Mesenchymal stem cell (in vitro differentiated cells and primary cell): Measurements from ENCODE around the gene E2F2.

Experiments
- DNase-seq: peaks from one replicate; pipeline ENCODE4 v3.0.0-alpha.2; 2013
- H2AFZ ChIP-seq: one replicate; pipeline ENCODE4 v1.6.1; 2013; ENCODE audit warnings: low read depth, mild to moderate bottlenecking, control low read depth, inconsistent platforms, low read length, moderate library complexity
- H2AK5ac ChIP-seq: 2 replicates; pipeline ENCODE4 v1.6.1; 2013; ENCODE audit warnings: low read length, moderate library complexity, mild to moderate bottlenecking, inconsistent platforms; ENCODE audit not compliant: severe bottlenecking
- H2BK120ac ChIP-seq: one replicate; pipeline ENCODE4 v1.6.1; 2013; ENCODE audit warnings: low read depth, mild to moderate bottlenecking, inconsistent platforms, low read length, moderate library complexity
- H2BK12ac ChIP-seq, 2 experiments: one replicate each; pipeline ENCODE4 v1.6.1; 2013; ENCODE audit warnings: inconsistent platforms in 2 of 2, low read length in 2 of 2, mild to moderate bottlenecking in 2 of 2, moderate library complexity in 2 of 2, control low read depth in 1 of 2
- H2BK15ac ChIP-seq: one replicate; pipeline ENCODE4 v1.6.1; 2013; ENCODE audit warnings: mild to moderate bottlenecking, low read depth, inconsistent platforms; ENCODE audit not compliant: poor library complexity, severe bottlenecking
- H2BK5ac ChIP-seq: 2 replicates; pipeline ENCODE4 v1.6.1; 2013; ENCODE audit warnings: low read depth, mild to moderate bottlenecking, low read length, control low read depth, inconsistent platforms; ENCODE audit not compliant: poor library complexity, severe bottlenecking
- H3K14ac ChIP-seq, 2 experiments: one replicate each; pipeline ENCODE4 v1.6.1; 2013; ENCODE audit warnings: inconsistent platforms in 2 of 2, low read length in 2 of 2, control low read depth in 1 of 2, mild to moderate bottlenecking in 1 of 2, moderate library complexity in 1 of 2
- H3K18ac ChIP-seq, 2 experiments: one replicate each; pipeline ENCODE4 v1.6.1; 2013; ENCODE audit warnings: inconsistent platforms in 2 of 2, low read length in 2 of 2, control low read depth in 1 of 2, low read depth in 1 of 2, mild to moderate bottlenecking in 1 of 2
- H3K23ac ChIP-seq, 2 experiments: one replicate each; pipeline ENCODE4 v1.6.1; 2013; ENCODE audit warnings: inconsistent platforms in 2 of 2, low read length in 2 of 2, mild to moderate bottlenecking in 2 of 2, moderate library complexity in 2 of 2, control low read depth in 1 of 2
- H3K27ac ChIP-seq: 2 replicates; pipeline ENCODE4 v1.5.1; 2013; ENCODE audit warnings: mild to moderate bottlenecking, moderate library complexity, low read length, control low read depth, inconsistent platforms; ENCODE audit not compliant: poor library complexity, severe bottlenecking
- H3K27me3 ChIP-seq, 2 experiments: 2 replicates each; pipeline versions ENCODE4 v1.6.1 to v1.7.0; 2013; ENCODE audit warnings: low read length in 2 of 2, mild to moderate bottlenecking in 2 of 2, moderate library complexity in 2 of 2, control low read depth in 1 of 2, inconsistent platforms in 1 of 2; ENCODE audit not compliant: control insufficient read depth in 1 of 2, insufficient read depth in 1 of 2
- H3K36me3 ChIP-seq, 2 experiments: 2 replicates each; pipeline versions ENCODE4 v1.6.1 to v1.7.0; 2013; ENCODE audit warnings: low read length in 2 of 2, control low read depth in 1 of 2, inconsistent platforms in 1 of 2, low read depth in 1 of 2, mild to moderate bottlenecking in 1 of 2; ENCODE audit not compliant: insufficient read depth in 2 of 2, control insufficient read depth in 1 of 2
- H3K4ac ChIP-seq, 2 experiments: one replicate each; pipeline ENCODE4 v1.6.1; 2013; ENCODE audit warnings: inconsistent platforms in 2 of 2, low read length in 2 of 2, mild to moderate bottlenecking in 2 of 2, moderate library complexity in 2 of 2, control low read depth in 1 of 2, low read depth in 1 of 2
- H3K4me1 ChIP-seq: 2 replicates; pipeline ENCODE4 v1.6.1; 2013; ENCODE audit warnings: low read depth, low read length, control low read depth; ENCODE audit not compliant: control insufficient read depth, insufficient read depth
- H3K4me2 ChIP-seq: 2 replicates; pipeline ENCODE4 v1.6.1; 2013; ENCODE audit warnings: low read length, mild to moderate bottlenecking, inconsistent platforms; ENCODE audit not compliant: poor library complexity, severe bottlenecking
- H3K4me3 ChIP-seq, 2 experiments: 2 replicates each; pipeline versions ENCODE4 v1.5.1 to v1.7.0; 2013; ENCODE audit warnings: low read length in 2 of 2, mild to moderate bottlenecking in 2 of 2, control low read depth in 1 of 2, low read depth in 1 of 2; ENCODE audit not compliant: insufficient read depth in 1 of 2
- H3K79me1 ChIP-seq: replicated peaks from 2 replicates; pipeline ENCODE4 v1.6.1; 2013; ENCODE audit warnings: mild to moderate bottlenecking, control low read depth, low read length, inconsistent platforms; ENCODE audit not compliant: poor library complexity, severe bottlenecking
- H3K9ac ChIP-seq: 2 replicates; pipeline ENCODE4 v1.7.0; 2013; ENCODE audit warnings: mild to moderate bottlenecking, low read length, moderate library complexity
- H3K9me3 ChIP-seq: 2 replicates; pipeline ENCODE4 v1.7.0; 2013; ENCODE audit warnings: mild to moderate bottlenecking, low read length; ENCODE audit not compliant: control insufficient read depth
- H4K8ac ChIP-seq: one replicate; pipeline ENCODE4 v1.6.1; 2013; ENCODE audit warnings: inconsistent platforms, mild to moderate bottlenecking, low read length, moderate library complexity
- H4K91ac ChIP-seq: one replicate; pipeline ENCODE4 v1.6.1; 2013; ENCODE audit warnings: mild to moderate bottlenecking, low read length, inconsistent platforms
- WGBS: methylation state at CpG from one replicate; pipeline ENCODE4 v1.1.7; 2013; ENCODE audit warnings: mixed read lengths; 5-methylcytosine and 5-hydroxymethylcytosine counted together

The E2F2 gene

DNA sequence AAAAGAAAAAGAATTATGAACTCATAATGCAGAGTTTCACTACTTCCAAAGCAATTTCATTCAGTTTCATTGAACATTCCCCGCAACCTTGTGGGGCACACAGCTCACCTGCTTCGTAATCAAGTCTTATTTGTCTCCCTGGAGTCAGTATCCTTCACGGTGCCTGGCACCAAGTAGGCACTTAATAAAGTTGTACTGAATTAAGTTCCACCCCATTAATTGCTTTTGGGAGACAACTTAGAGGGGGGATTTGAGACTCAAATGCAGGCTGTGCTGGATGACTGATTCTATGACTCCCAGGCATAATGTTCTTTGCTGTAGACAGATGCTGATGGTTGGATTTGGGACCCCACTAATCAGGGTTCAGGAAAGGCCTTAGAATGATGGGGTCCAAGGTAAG, 34.7 kb upstream of the E2F2 start:
- H3K9me3 ChIP-seq: no peaks in the 10 kb centered on the region
- no peak overlapping the region for H3K4me2 ChIP-seq
- peaks cover 11% of the 10 kb centered on the region for H3K4me1 ChIP-seq
- H3K14ac ChIP-seq: no peak overlapping the region
- no peak overlapping the region for H4K91ac ChIP-seq
- H2BK5ac ChIP-seq: no peak overlapping the region
- H3K23ac ChIP-seq: no peak overlapping the region
- no peak overlapping the region for H2BK120ac ChIP-seq
- H2AK5ac ChIP-seq: no peak overlapping the region
- H3K79me1 ChIP-seq: no peaks in the 10 kb centered on the region
- H3K27ac ChIP-seq: no peak overlapping the region
- peak overlapping the region; percentile 18 to 61 for H3K18ac ChIP-seq
- 97% methylated on average over 3 of the region's 3 CpGs for WGBS
- H3K36me3 ChIP-seq: no peaks in the 10 kb centered on the region
- no peak overlapping the region for H2BK15ac ChIP-seq
- H2AFZ ChIP-seq: no peak overlapping the region
- peak overlapping the region; percentile 32 to 64 for H3K4ac ChIP-seq
- no peak overlapping the region for H3K9ac ChIP-seq
- no peak overlapping the region for H3K4me3 ChIP-seq
- H2BK12ac ChIP-seq: peak overlapping the region in 1 of 2 experiments; percentile 46
- no peak for DNase-seq
- H3K27me3 ChIP-seq: peaks cover 0 to 12% of the 10 kb centered on the region in 2 experiments
- no peak overlapping the region for H4K8ac ChIP-seq

DNA sequence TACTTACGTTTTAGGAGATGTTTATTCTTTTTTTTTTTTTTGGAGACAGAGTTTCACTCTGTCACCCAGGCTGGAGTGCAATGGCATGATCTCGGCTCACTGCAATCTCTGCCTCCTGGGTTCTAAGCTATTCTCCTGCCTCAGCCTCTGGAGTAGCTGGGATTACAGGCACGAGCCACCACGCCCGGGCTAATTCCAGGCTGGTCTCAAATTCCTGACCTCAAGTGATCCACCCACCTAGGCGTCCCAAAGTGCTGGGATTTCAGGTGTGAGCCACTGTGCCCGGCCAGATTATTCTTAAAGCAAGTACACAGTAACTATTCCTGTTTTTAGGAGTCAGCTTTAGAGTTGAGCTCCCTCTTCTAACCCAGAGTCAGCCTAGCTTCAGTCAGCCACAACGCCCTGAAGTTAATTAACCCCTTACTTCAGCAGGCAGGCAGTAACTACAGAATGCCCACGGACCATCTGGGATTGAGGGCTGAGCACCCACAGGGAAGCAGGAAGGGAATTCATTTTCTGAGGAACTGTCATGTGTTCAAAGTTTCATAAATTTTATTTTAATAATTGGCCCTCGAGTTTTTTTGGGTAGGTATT, 33.6 kb upstream of the E2F2 start:
- Histone ChIP-seq H2BK120ac (peak overlapping the region; percentile 54), H3K9me3 (no peaks in the 10 kb centered on the region), H3K27ac (no peak overlapping the region), H2AFZ (no peak overlapping the region), H3K36me3 (no peaks in the 10 kb centered on the region), H2AK5ac (no peak overlapping the region), H3K9ac (peak overlapping the region; percentile 69), H3K4ac (peak overlapping the region in 1 of 2 experiments; percentile 87), H3K4me2 (no peak overlapping the region), H3K79me1 (no peaks in the 10 kb centered on the region), H3K18ac (peak overlapping the region; percentile 58 to 80), H3K4me1 (peaks cover 11% of the 10 kb centered on the region), H4K91ac (no peak overlapping the region), H2BK5ac (no peak overlapping the region), H3K27me3 (peaks cover 0 to 12% of the 10 kb centered on the region in 2 experiments), H2BK12ac (peak overlapping the region; percentile 88 to 98), H2BK15ac (no peak overlapping the region), H3K14ac (no peak overlapping the region), H3K4me3 (no peak overlapping the region), H4K8ac (peak overlapping the region; percentile 59), H3K23ac (no peak overlapping the region)
- DNase-seq: peak; percentile 26
- 62% methylated on average over 10 of the region's 10 CpGs for WGBS

DNA sequence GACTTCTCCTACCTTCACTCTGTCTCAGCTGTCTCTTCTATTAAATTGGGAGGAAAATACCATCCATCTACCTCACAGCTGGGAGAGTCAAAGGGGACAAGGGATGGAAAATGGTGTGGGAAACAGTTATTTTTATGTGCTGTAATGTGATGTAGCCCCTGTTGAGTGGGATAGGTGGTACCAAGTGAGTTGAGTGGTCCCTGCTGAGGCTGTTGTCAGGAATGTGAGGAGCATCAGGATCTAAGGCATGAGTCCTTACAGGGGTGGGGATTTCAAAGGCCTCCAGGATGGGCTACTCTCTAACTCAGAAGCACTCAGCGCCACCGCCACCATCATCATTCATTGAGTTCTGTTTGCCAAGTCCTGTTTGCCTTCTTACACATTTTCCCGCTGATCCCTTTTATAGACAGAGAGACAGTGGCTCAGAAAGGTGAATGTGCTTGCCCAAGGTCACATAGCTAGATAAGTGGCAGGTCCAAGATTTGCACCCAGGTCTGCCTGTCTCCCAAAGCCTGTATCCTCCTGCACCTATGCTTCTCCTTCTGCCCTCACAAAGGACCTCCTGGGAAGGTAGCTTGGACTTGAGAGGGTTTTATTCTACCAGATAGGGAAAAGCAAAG, 32.8 kb upstream of the E2F2 start:
- Histone ChIP-seq H3K9ac (peak overlapping the region; percentile 69), H2AK5ac (peak overlapping the region; percentile 75), H3K4me2 (no peak overlapping the region), H3K4ac (peak overlapping the region; percentile 27 to 95), H4K8ac (peak overlapping the region; percentile 10), H3K27me3 (peaks cover 0 to 11% of the 10 kb centered on the region in 2 experiments), H2BK120ac (peak overlapping the region; percentile 37), H3K79me1 (peaks cover 1% of the 10 kb centered on the region), H3K27ac (no peak overlapping the region), H3K23ac (peak overlapping the region in 1 of 2 experiments; percentile 77), H2BK5ac (no peak overlapping the region), H2AFZ (no peak overlapping the region), H3K9me3 (no peaks in the 10 kb centered on the region), H3K36me3 (no peaks in the 10 kb centered on the region), H3K14ac (peak overlapping the region in 1 of 2 experiments; percentile 44), H3K18ac (peak overlapping the region; percentile 37 to 96), H2BK15ac (peak overlapping the region; percentile 70), H3K4me3 (no peak overlapping the region), H2BK12ac (peak overlapping the region; percentile 32 to 99), H4K91ac (peak overlapping the region; percentile 36), H3K4me1 (peaks cover 12% of the 10 kb centered on the region)
- WGBS: 100% methylated on average over 3 of the region's 3 CpGs
- no peak for DNase-seq

DNA sequence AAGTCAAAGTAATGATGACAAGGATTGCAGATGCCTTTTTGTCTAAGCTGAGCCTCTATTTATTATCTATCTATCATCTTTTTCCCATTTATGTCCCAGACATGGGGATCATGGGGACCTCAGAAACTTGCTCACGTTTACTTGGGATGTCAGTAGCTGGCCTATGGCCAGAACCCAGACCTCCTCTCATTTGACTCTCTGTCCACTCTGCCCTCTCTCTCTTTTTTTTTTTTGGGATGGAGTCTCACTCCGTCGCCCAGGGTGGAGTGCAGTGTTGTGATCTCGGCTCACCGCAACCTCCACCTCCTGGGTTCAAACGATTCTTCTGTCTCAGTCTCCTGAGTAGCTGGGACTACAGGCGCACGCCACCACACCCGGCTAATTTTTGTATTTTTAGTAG, 32.0 kb upstream of the E2F2 start:
- peaks cover 18% of the 10 kb centered on the region for H3K4me1 ChIP-seq
- H3K79me1 ChIP-seq: peaks cover 3% of the 10 kb centered on the region
- no peak overlapping the region for H2AFZ ChIP-seq
- H3K4me3 ChIP-seq: no peak overlapping the region
- H3K4ac ChIP-seq: peak overlapping the region in 1 of 2 experiments; percentile 83
- peaks cover 0 to 16% of the 10 kb centered on the region in 2 experiments for H3K27me3 ChIP-seq
- 68% methylated on average over 9 of the region's 9 CpGs for WGBS
- H3K9me3 ChIP-seq: no peaks in the 10 kb centered on the region
- H2BK5ac ChIP-seq: no peak overlapping the region
- H2BK12ac ChIP-seq: peak overlapping the region; percentile 32 to 99
- H3K9ac ChIP-seq: peak overlapping the region; percentile 97
- H4K8ac ChIP-seq: peak overlapping the region; percentile 21
- H3K36me3 ChIP-seq: no peaks in the 10 kb centered on the region
- H3K14ac ChIP-seq: no peak overlapping the region
- peak overlapping the region; percentile 90 for H2BK15ac ChIP-seq
- no peak overlapping the region for H3K23ac ChIP-seq
- H3K18ac ChIP-seq: peak overlapping the region in 1 of 2 experiments; percentile 42
- H2AK5ac ChIP-seq: peak overlapping the region; percentile 63
- H3K27ac ChIP-seq: no peak overlapping the region
- no peak overlapping the region for H4K91ac ChIP-seq
- DNase-seq: no peak
- H2BK120ac ChIP-seq: peak overlapping the region; percentile 77
- no peak overlapping the region for H3K4me2 ChIP-seq
